ENCODE results near the gene GPX3.

GPX3 gene

GRCh38 chr5:151068433-151069197, 48.2 kb downstream of the GPX3 start:
- no peaks in the 10 kb centered on the region for H3K27me3 Mint-ChIP-seq (ENCODE audit: low read depth, poor library complexity)
- no peak for DNase-seq
- no peak overlapping the region for H3K27ac Mint-ChIP-seq
- H3K36me3 Mint-ChIP-seq (ENCODE audit: low read depth): peaks cover 8% of the 10 kb centered on the region
- H3K4me1 Mint-ChIP-seq: peaks cover 39% of the 10 kb centered on the region
- TF ChIP-seq CTCF (IDR thresholded peaks at IDR 0.05): no peak
- H3K4me3 Mint-ChIP-seq: no peak overlapping the region
- no peaks in the 10 kb centered on the region for H3K9me3 Mint-ChIP-seq

GRCh38 chr5:151070449-151070848, 50.1 kb downstream of the GPX3 start:
- H3K4me3 Mint-ChIP-seq: no peak overlapping the region
- no peak for DNase-seq
- no peak for TF ChIP-seq CTCF (IDR thresholded peaks at IDR 0.05)
- no peaks in the 10 kb centered on the region for H3K9me3 Mint-ChIP-seq
- H3K36me3 Mint-ChIP-seq (ENCODE audit: low read depth): peaks cover 8% of the 10 kb centered on the region
- H3K27me3 Mint-ChIP-seq (ENCODE audit: low read depth, poor library complexity): no peaks in the 10 kb centered on the region
- H3K27ac Mint-ChIP-seq: no peak overlapping the region
- H3K4me1 Mint-ChIP-seq: peaks cover 39% of the 10 kb centered on the region

- Mint-ChIP-seq H3K9me3 (no peaks in the 10 kb centered on the region), H3K27ac (no peak overlapping the region), H3K4me3 (no peak overlapping the region), H3K36me3 (ENCODE audit: low read depth) (peaks cover 8% of the 10 kb centered on the region), H3K4me1 (peaks cover 37% of the 10 kb centered on the region), H3K27me3 (ENCODE audit: low read depth, poor library complexity) (no peaks in the 10 kb centered on the region)
- no peak for TF ChIP-seq CTCF (IDR thresholded peaks at IDR 0.05)
- no peak for DNase-seq
Observed at GRCh38 chr5:151071021-151071420, 50.6 kb downstream of the GPX3 start.

- no peak for TF ChIP-seq CTCF (IDR thresholded peaks at IDR 0.05)
- no peak for DNase-seq
- H3K27me3 Mint-ChIP-seq (ENCODE audit: low read depth, poor library complexity): no peaks in the 10 kb centered on the region
- H3K4me3 Mint-ChIP-seq: no peak overlapping the region
- H3K27ac Mint-ChIP-seq: no peak overlapping the region
- peaks cover 37% of the 10 kb centered on the region for H3K4me1 Mint-ChIP-seq
- peaks cover 11% of the 10 kb centered on the region for H3K36me3 Mint-ChIP-seq (ENCODE audit: low read depth)
- H3K9me3 Mint-ChIP-seq: no peaks in the 10 kb centered on the region
Observed at GRCh38 chr5:151071848-151072629, 51.6 kb downstream of the GPX3 start.

GRCh38 chr5:151072630-151073025, 52.2 kb downstream of the GPX3 start:
- H3K27me3 Mint-ChIP-seq (ENCODE audit: low read depth, poor library complexity): no peaks in the 10 kb centered on the region
- TF ChIP-seq CTCF (IDR thresholded peaks at IDR 0.05): no peak
- peaks cover 11% of the 10 kb centered on the region for H3K36me3 Mint-ChIP-seq (ENCODE audit: low read depth)
- no peaks in the 10 kb centered on the region for H3K9me3 Mint-ChIP-seq
- peaks cover 33% of the 10 kb centered on the region for H3K4me1 Mint-ChIP-seq
- H3K27ac Mint-ChIP-seq: no peak overlapping the region
- DNase-seq: no peak
- H3K4me3 Mint-ChIP-seq: no peak overlapping the region
